GM12878 (cell line): ENCODE data around the gene FOS. TPM values are rescaled to one million over a fixed set of nuclear protein-coding genes. Genes with fewer than 3 reads are reported as not detected.

ENCODE experiments used
- ATAC-seq: fragments of 200-7000 bp; cut with Tn5 transposase; 3 replicates; pipeline ENCODE4 v1.9.1; 2020; ENCODE audit warnings: mild to moderate bottlenecking, moderate library complexity
- BruUV-seq: library from RNA; stranded (reverse); fragments of 400-500 nt; replicated peaks from 2 replicates; lab custom pipeline; 2021; lab: Mats Ljungman, UMichigan
- CTCF ChIA-PET: fragments of 300-600 bp; sonication (Branson Sonifier 250); formaldehyde crosslinking; extraction: SDS; loops from one replicate; lab custom pipeline; 2021; ENCODE audit warnings: inconsistent platforms; lab: Yijun Ruan, JAX
- POLR2A ChIA-PET: fragments of 350-600 bp; formaldehyde crosslinking; extraction: SDS; loops from one replicate; lab custom pipeline; 2021; ENCODE audit warnings: inconsistent platforms; lab: Charles Lee
- RAD21 ChIA-PET: fragments of 300-600 bp; sonication (Branson Sonifier 250); formaldehyde crosslinking; loops from one replicate; lab custom pipeline; 2023; ENCODE audit warnings: antibody characterized with exemption; ENCODE audit not compliant: unreplicated experiment; lab: Charles Lee
- SMC1A ChIA-PET: fragments of 300-600 bp; sonication (Branson Sonifier 250); formaldehyde crosslinking; loops from one replicate; lab custom pipeline; 2023; ENCODE audit not compliant: unreplicated experiment, uncharacterized antibody; lab: Charles Lee
- DNase-seq: peaks from one replicate; pipeline ENCODE4 v3.0.0-alpha.2; 2011; ENCODE audit warnings: low read depth, low spot score
- FAIRE-seq: peaks from 3 replicates; lab custom pipeline; 2011; peaks lifted over from hg19 to GRCh38; lab: Jason Lieb, UNC
- H2AFZ ChIP-seq: 2 replicates; pipeline ENCODE4 v1.6.0; 2011; ENCODE audit warnings: low read depth, low read length, control low read depth; ENCODE audit not compliant: control insufficient read depth
- H3K27ac ChIP-seq: 2 replicates; pipeline ENCODE4 v1.5.1; 2011; ENCODE audit warnings: control low read depth; ENCODE audit not compliant: control insufficient read depth, insufficient read depth
- H3K27me3 ChIP-seq, 2 experiments: replicated peaks in 1 of 2; 2 replicates each; pipeline versions ENCODE4 v1.6.0 to v1.6.1; 2011; ENCODE audit warnings: low read length in 1 of 2; ENCODE audit not compliant: control insufficient read depth in 2 of 2, insufficient read depth in 2 of 2
- H3K36me3 ChIP-seq, 2 experiments: 2 replicates each; pipeline ENCODE4 v1.5.1; 2011; ENCODE audit warnings: low read length in 1 of 2; ENCODE audit not compliant: control insufficient read depth in 2 of 2, insufficient read depth in 2 of 2
- H3K4me1 ChIP-seq: 2 replicates; pipeline ENCODE4 v1.6.1; 2011; ENCODE audit warnings: mild to moderate bottlenecking, low read length, moderate library complexity, mixed read lengths; ENCODE audit not compliant: control insufficient read depth, insufficient read depth
- H3K4me2 ChIP-seq: 2 replicates; pipeline ENCODE4 v1.6.0; 2011; ENCODE audit warnings: control low read depth; ENCODE audit not compliant: control insufficient read depth, insufficient read depth
- H3K4me3 ChIP-seq: fragments of 200-600 bp; sonication (generic); 2 replicates; pipeline ENCODE4 v1.5.1; 2016
- H3K79me2 ChIP-seq: 2 replicates; pipeline ENCODE4 v1.6.0; 2011; ENCODE audit warnings: low read length; ENCODE audit not compliant: control insufficient read depth, insufficient read depth
- H3K9ac ChIP-seq: 2 replicates; pipeline ENCODE4 v1.8.0; 2011; ENCODE audit warnings: low read length, control low read depth, mixed read lengths; ENCODE audit not compliant: control insufficient read depth, insufficient read depth
- H3K9me3 ChIP-seq: replicated peaks from 3 replicates; pipeline ENCODE4 v1.5.1; 2011; ENCODE audit warnings: mild to moderate bottlenecking, low read length; ENCODE audit not compliant: control insufficient read depth, insufficient read depth
- H4K20me1 ChIP-seq: 2 replicates; pipeline ENCODE4 v1.6.0; 2011; ENCODE audit not compliant: control insufficient read depth, insufficient read depth
- CBFB ChIP-seq: IDR thresholded peaks from 2 replicates; pipeline ENCODE4 v1.6.1; 2016; ENCODE audit warnings: antibody characterized with exemption, low read depth
- CHD4 ChIP-seq: fragments of 200-600 bp; sonication (generic); IDR thresholded peaks from 2 replicates; pipeline ENCODE4 v1.6.1; 2016; ENCODE audit warnings: mild to moderate bottlenecking
- IKZF1 ChIP-seq: fragments of 450-650 bp; conservative IDR thresholded peaks from 2 replicates; pipeline ENCODE4 v1.6.1; 2017; ENCODE audit warnings: antibody characterized with exemption, mild to moderate bottlenecking
- NBN ChIP-seq: fragments of 450-650 bp; IDR thresholded peaks from 2 replicates; pipeline ENCODE4 v1.6.1; 2016
- NR2F1 ChIP-seq: fragments of 450-650 bp; conservative IDR thresholded peaks from 2 replicates; pipeline ENCODE4 v1.6.1; 2017; ENCODE audit warnings: mild to moderate bottlenecking
- RB1 ChIP-seq: fragments of 450-650 bp; formaldehyde crosslinking; IDR thresholded peaks from 2 replicates; pipeline ENCODE4 v1.6.1; 2017; ENCODE audit warnings: mild to moderate bottlenecking, borderline replicate concordance
- RELB ChIP-seq: fragments of 450-650 bp; IDR thresholded peaks from 2 replicates; pipeline ENCODE4 v1.6.1; 2017; ENCODE audit warnings: low read depth, mild to moderate bottlenecking, moderate library complexity
- SIN3A ChIP-seq: IDR thresholded peaks from 2 replicates; pipeline ENCODE4 v1.6.1; 2012; ENCODE audit warnings: low read depth, low read length, improper control_type of control experiment
- ZBTB11 ChIP-seq: fragments of 450-650 bp; formaldehyde crosslinking; IDR thresholded peaks from 2 replicates; pipeline ENCODE4 v1.5.0; 2022; ENCODE audit warnings: mild to moderate bottlenecking, missing genetic modification characterization
- ZBTB33 ChIP-seq: fragments of 450-650 bp; IDR thresholded peaks from 2 replicates; pipeline ENCODE4 v1.6.1; 2017; ENCODE audit warnings: mild to moderate bottlenecking
- ZZZ3 ChIP-seq: IDR thresholded peaks from 2 replicates; pipeline ENCODE4 v1.6.1; 2011; ENCODE audit warnings: low read depth; ENCODE audit not compliant: control insufficient read depth, insufficient read length
- WGBS: methylation state at CpG from one replicate; pipeline ENCODE4 v1.1.6; 2016; ENCODE audit warnings: low lambda C conversion rate; ENCODE audit not compliant: insufficient replicate concordance, insufficient coverage; ENCODE audit errors: missing lambda C conversion rate; 5-methylcytosine and 5-hydroxymethylcytosine counted together
- in situ Hi-C: fragments of 300-500 bp; cut with MboI; formaldehyde crosslinking; loops from 9 replicates; pipeline ENCODE4 v1.14.3; 2018; ENCODE audit warnings: mixed read lengths
- intact Hi-C: fragments of 100-400 bp; cut with micrococcal nuclease; formaldehyde crosslinking; loops from one replicate; pipeline ENCODE4 v1.14.2; 2022; ENCODE audit not compliant: unreplicated experiment
- polyA plus RNA-seq, 11 experiments: library from polyadenylated mRNA; depleted of rRNA in 4 of 11; unstranded in 6 of 11; stranded (reverse) in 5 of 11; fragments of >200 nt; fragmentation: Nextera tagmentation in 4 of 11; fragmentation: Illumina TruSeq in 1 of 11; extraction: Ambion mirVana in 4 of 11; extraction: Trizol in 1 of 11; gene quantifications; 1 replicate in 1 of 11; 2 replicates in 10 of 11; pipeline versions ENCODE4 v1.2.1 to v1.2.3, GENCODE V29; 2011 to 2016; ENCODE audit warnings: inconsistent platforms in 2 of 11, missing spikeins in 2 of 11, low read depth in 1 of 11
- total RNA-seq, 4 experiments: library from RNA; depleted of rRNA in 3 of 4; stranded (reverse); fragments of >200 nt in 3 of 4; fragmentation: Illumina TruSeq in 1 of 4; extraction: Trizol in 1 of 4; gene quantifications; 2 replicates each; pipeline versions ENCODE4 v1.2.1 to v1.2.3, GENCODE V29; 2013 to 2021
- TF ChIP-seq, protein P1 (sequence below): IDR thresholded peaks from 2 replicates; pipeline ENCODE4 v1.6.1; 2012; ENCODE audit warnings: low read depth, low read length, improper control_type of control experiment

FOS gene
- total and polyA plus RNA-seq, 10 of the 15 experiments (the other 5 are each of a cell fraction or from before 2014, with no cell fraction given): 0.02 to 0.95 (median 0.38) TPM

DNA sequence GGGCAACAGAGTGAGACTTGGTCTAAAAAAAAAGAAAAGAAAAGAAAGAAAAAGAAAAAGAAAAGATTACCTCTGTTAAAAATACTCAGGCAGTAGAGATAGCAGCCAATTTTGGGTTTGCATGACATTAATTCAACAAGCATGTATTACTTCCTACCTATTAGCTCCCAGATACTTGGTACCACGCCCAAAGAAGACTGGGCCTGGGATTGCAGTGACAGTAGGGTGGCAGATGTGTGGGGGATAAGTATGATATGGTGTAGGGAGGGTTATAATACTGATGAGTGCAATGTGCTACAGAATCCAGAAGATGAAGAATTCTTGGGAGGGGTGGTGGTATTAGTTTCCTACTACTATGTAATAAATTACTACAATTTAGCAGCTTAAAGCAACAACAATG is 46.4 kb upstream of the FOS start:
- H3K27ac ChIP-seq: no peak overlapping the region
- H3K27me3 ChIP-seq: no peaks in the 10 kb centered on the region
- H3K36me3 ChIP-seq: no peaks in the 10 kb centered on the region
- no peaks in the 10 kb centered on the region for H3K9me3 ChIP-seq
- no TSS peak for BruUV-seq
- ATAC-seq (no peak), DNase-seq (no peak), FAIRE-seq (no peak)
- no peak overlapping the region for H2AFZ ChIP-seq
- in situ Hi-C loops (no loop called here), intact Hi-C loops (loop anchor here (5.0 kb wide), 1 partner anchor 95 kb away; no protein-coding TSS in a partner anchor)
- ChIA-PET CTCF (interaction anchor here (0.6 to 1.6 kb wide), 3 partner anchors 8 to 65 kb away, joined by 3 to 7 read pairs (median 4); no protein-coding TSS in a partner anchor), POLR2A (interaction anchor here (1.7 kb wide), 1 partner anchor 12 kb away, joined by 4 read pairs; no protein-coding TSS in a partner anchor), SMC1A (interaction anchor here (0.7 to 2.0 kb wide), 6 partner anchors 12 to 63 kb away, joined by 3 to 7 read pairs (median 4); no protein-coding TSS in a partner anchor), RAD21 (interaction anchor here (1.6 kb wide), 1 partner anchor 15 kb away, joined by 3 read pairs; no protein-coding TSS in a partner anchor)
- H3K4me3 ChIP-seq: no peak overlapping the region
- no peaks in the 10 kb centered on the region for H3K79me2 ChIP-seq
- H3K9ac ChIP-seq: no peak overlapping the region
- H3K4me2 ChIP-seq: no peak overlapping the region
- no peaks in the 10 kb centered on the region for H4K20me1 ChIP-seq
- WGBS: 35% methylated on average over 1 of the region's 1 CpG
- no peak for TF ChIP-seq RB1
- no peak for TF ChIP-seq ZZZ3
- no peak for TF ChIP-seq ZBTB11 (CRISPR knock-in tag)
- TF ChIP-seq, protein P1, sequence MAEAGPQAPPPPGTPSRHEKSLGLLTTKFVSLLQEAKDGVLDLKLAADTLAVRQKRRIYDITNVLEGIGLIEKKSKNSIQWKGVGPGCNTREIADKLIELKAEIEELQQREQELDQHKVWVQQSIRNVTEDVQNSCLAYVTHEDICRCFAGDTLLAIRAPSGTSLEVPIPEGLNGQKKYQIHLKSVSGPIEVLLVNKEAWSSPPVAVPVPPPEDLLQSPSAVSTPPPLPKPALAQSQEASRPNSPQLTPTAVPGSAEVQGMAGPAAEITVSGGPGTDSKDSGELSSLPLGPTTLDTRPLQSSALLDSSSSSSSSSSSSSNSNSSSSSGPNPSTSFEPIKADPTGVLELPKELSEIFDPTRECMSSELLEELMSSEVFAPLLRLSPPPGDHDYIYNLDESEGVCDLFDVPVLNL: no peak
- no peak for TF ChIP-seq CHD4
- no peak for TF ChIP-seq NR2F1
- TF ChIP-seq NBN: no peak
- TF ChIP-seq ZBTB33: no peak
- TF ChIP-seq IKZF1: no peak
- TF ChIP-seq RELB: no peak
- TF ChIP-seq CBFB: no peak
- TF ChIP-seq SIN3A: no peak
- peaks cover 37% of the 10 kb centered on the region for H3K4me1 ChIP-seq
